ENCODE data around the gene PSMB7. TPM values are rescaled to one million over a fixed set of nuclear protein-coding genes. Genes with fewer than 3 reads are reported as not detected.
A peak's percentile ranks its signal among the peaks of the same experiment; 100 is the strongest.

Gene PSMB7
- total RNA-seq, 1 donor from 2014 or later, result 183 TPM

DNA sequence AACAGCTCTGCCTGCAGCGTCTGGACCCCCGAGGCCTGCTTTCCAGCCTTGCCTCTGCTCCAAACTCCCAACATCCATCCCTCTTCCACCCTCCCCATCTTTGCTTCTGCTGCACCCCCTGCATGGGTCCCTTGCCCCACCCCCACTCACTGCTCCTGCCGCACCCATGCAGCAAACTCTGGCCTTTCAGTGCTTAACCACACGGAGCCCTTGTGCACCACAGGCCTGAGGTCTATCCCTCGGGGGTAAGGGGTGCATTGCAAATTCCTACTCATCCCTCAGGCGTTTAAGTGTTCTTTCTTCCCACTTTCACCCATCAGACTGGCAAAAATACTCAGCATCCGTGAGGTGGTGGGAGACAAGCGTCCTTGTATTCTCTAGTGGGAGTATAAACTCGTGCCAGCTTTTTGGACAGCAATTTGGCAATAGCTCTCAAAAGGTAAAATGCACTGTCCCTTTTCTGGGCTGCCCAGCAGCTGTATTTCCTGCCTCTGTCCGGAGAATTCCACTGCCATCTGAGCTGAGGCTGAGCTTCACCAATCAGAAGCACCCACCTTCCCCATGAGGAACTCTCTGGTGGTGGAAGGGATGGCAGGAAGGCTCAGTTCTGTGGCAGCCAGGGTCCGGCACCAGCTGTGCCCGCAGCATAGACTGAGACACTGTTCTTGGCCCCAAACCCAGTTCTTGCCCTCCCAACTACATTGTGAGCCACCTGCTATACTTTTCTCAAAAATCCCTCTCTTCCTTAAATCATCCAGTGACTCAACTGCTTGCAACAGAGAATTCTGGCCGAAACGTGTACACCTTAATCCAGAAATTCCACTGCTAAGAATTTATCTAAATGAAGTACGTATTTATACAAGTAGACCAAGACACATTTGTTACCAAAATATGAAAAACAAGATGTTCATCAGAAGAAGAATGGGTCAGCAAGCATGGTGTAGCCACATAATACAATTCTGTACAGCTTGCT, 15.0 kb downstream of the PSMB7 start:
- peaks cover 18% of the 10 kb centered on the region for H3K4me1 ChIP-seq (ENCODE audit: insufficient read depth, low read length)
- Mint-ChIP-seq H3K36me3 (ENCODE audit: low read depth, unreplicated experiment) (peaks cover 11% of the 10 kb centered on the region), H3K4me1 (ENCODE audit: low read depth, unreplicated experiment) (peaks cover 18% of the 10 kb centered on the region), H3K27ac (ENCODE audit: unreplicated experiment) (peak overlapping the region; percentile 27), H3K27me3 (ENCODE audit: low read depth, unreplicated experiment) (no peaks in the 10 kb centered on the region), H3K9me3 (ENCODE audit: unreplicated experiment) (no peaks in the 10 kb centered on the region), H3K4me3 (ENCODE audit: unreplicated experiment) (no peak overlapping the region)
- no peaks in the 10 kb centered on the region for H3K9me3 ChIP-seq (ENCODE audit: insufficient read depth, low read depth, low read length)
- peaks cover 36% of the 10 kb centered on the region for H3K36me3 ChIP-seq (ENCODE audit: insufficient read depth, low read length)
- peak overlapping the region; percentile 25 for H3K27ac ChIP-seq (ENCODE audit: low read depth, low read length)
- no peaks in the 10 kb centered on the region for H3K27me3 ChIP-seq (ENCODE audit: insufficient read depth, low read length)
- peaks cover 96% of the 10 kb centered on the region for H3K79me2 ChIP-seq (ENCODE audit: insufficient read depth, low read length)
- no peak for TF ChIP-seq EZH2 (IDR thresholded peaks at IDR 0.05; ENCODE audit: insufficient read depth, low read length)
- no peak for TF ChIP-seq CTCF (IDR thresholded peaks at IDR 0.05; ENCODE audit: insufficient read depth, low read depth, low read length)
- no peak overlapping the region for H3K4me3 ChIP-seq (ENCODE audit: insufficient read depth, low read depth, low read length)
- no peak for FAIRE-seq
- DNase-seq (ENCODE audit: low read depth), result no peak
- H2AFZ ChIP-seq (ENCODE audit: low read depth, low read length), result no peak overlapping the region
- H3K4me2 ChIP-seq (ENCODE audit: low read length), result peak overlapping the region; percentile 74
- H3K9ac ChIP-seq (ENCODE audit: low read length), result peak overlapping the region; percentile 45
- H4K20me1 ChIP-seq (ENCODE audit: insufficient read depth, low read length), result peaks cover 94% of the 10 kb centered on the region

- peaks cover 11% of the 10 kb centered on the region for H3K36me3 Mint-ChIP-seq (ENCODE audit: low read depth, unreplicated experiment)
- peak overlapping the region; percentile 23 for H3K4me3 Mint-ChIP-seq (ENCODE audit: unreplicated experiment)
- H3K79me2 ChIP-seq (ENCODE audit: insufficient read depth, low read length), result peaks cover 100% of the 10 kb centered on the region
- peak overlapping the region; percentile 27 for H3K27ac Mint-ChIP-seq (ENCODE audit: unreplicated experiment)
- no peak overlapping the region for H3K4me3 ChIP-seq (ENCODE audit: insufficient read depth, low read depth, low read length)
- H3K27me3 ChIP-seq (ENCODE audit: insufficient read depth, low read length), result no peaks in the 10 kb centered on the region
- H3K9me3 Mint-ChIP-seq (ENCODE audit: unreplicated experiment), result no peaks in the 10 kb centered on the region
- FAIRE-seq, result no peak
- H3K9ac ChIP-seq (ENCODE audit: low read length), result peak overlapping the region; percentile 45
- peaks cover 24% of the 10 kb centered on the region for H3K4me1 Mint-ChIP-seq (ENCODE audit: low read depth, unreplicated experiment)
- peak overlapping the region; percentile 25 for H3K27ac ChIP-seq (ENCODE audit: low read depth, low read length)
- no peaks in the 10 kb centered on the region for H3K27me3 Mint-ChIP-seq (ENCODE audit: low read depth, unreplicated experiment)
- H3K36me3 ChIP-seq (ENCODE audit: insufficient read depth, low read length), result peaks cover 33% of the 10 kb centered on the region
- H3K9me3 ChIP-seq (ENCODE audit: insufficient read depth, low read depth, low read length), result no peaks in the 10 kb centered on the region
- TF ChIP-seq EZH2 (IDR thresholded peaks at IDR 0.05; ENCODE audit: insufficient read depth, low read length) (no peak), CTCF (IDR thresholded peaks at IDR 0.05; ENCODE audit: insufficient read depth, low read depth, low read length) (no peak)
- H3K4me1 ChIP-seq (ENCODE audit: insufficient read depth, low read length), result peaks cover 20% of the 10 kb centered on the region
- DNase-seq (ENCODE audit: low read depth), result peak; percentile 70
- H4K20me1 ChIP-seq (ENCODE audit: insufficient read depth, low read length), result peaks cover 96% of the 10 kb centered on the region
- peak overlapping the region; percentile 74 for H3K4me2 ChIP-seq (ENCODE audit: low read length)
- H2AFZ ChIP-seq (ENCODE audit: low read depth, low read length), result no peak overlapping the region
These were observed 15.8 kb downstream of the PSMB7 start for GRCh38 chr9:124399323-124399967.
